Upper lobe of left lung (tissue), 4 donors: Measurements from ENCODE around the gene KLK15.

Experiments
- POLR2A ChIP-seq, 4 donors: fragments of 450-650 bp; IDR thresholded peaks; one replicate each; pipeline ENCODE4 v1.5.1; 2016 to 2017; ENCODE audit warnings: antibody characterized with exemption in 4 of 4, mild to moderate bottlenecking in 2 of 4
- POLR2AphosphoS5 ChIP-seq, 2 donors: sonication (generic); formaldehyde crosslinking; IDR thresholded peaks; one replicate each; pipeline ENCODE4 v1.5.1; 2017; ENCODE audit warnings: antibody characterized with exemption in 2 of 2
- TF ChIP-seq, protein P1 (sequence below), 6 experiments: fragments of 450-650 bp in 4 of 6; fragments of 200-600 bp in 2 of 6; sonication (generic) in 2 of 6; IDR thresholded peaks; one replicate each; pipeline ENCODE4 v1.5.1; 2016 to 2019; ENCODE audit warnings: antibody characterized with exemption in 6 of 6

DNA sequence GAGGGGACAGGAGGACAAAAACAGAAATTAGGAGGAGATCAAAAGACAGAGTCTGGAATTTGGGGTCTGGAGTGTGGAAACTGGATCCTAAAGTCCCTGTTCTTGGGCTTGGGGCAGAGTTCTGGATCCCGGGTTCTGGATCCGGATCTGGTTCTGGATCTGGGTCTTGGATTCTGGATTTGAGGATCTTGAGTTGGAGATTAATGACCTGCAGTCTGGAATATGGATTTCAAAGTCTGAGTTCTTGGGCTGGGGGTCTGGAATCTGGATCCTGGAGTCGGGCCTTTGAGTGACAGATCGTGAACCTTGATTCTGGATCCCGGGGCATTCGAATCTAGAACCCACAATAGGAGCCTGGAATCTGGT is 411 bp upstream of the KLK15 start:
- TF ChIP-seq, protein P1, sequence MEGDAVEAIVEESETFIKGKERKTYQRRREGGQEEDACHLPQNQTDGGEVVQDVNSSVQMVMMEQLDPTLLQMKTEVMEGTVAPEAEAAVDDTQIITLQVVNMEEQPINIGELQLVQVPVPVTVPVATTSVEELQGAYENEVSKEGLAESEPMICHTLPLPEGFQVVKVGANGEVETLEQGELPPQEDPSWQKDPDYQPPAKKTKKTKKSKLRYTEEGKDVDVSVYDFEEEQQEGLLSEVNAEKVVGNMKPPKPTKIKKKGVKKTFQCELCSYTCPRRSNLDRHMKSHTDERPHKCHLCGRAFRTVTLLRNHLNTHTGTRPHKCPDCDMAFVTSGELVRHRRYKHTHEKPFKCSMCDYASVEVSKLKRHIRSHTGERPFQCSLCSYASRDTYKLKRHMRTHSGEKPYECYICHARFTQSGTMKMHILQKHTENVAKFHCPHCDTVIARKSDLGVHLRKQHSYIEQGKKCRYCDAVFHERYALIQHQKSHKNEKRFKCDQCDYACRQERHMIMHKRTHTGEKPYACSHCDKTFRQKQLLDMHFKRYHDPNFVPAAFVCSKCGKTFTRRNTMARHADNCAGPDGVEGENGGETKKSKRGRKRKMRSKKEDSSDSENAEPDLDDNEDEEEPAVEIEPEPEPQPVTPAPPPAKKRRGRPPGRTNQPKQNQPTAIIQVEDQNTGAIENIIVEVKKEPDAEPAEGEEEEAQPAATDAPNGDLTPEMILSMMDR (IDR thresholded peaks at IDR 0.05) = no peak
- TF ChIP-seq POLR2A (IDR thresholded peaks at IDR 0.05) (no peak), POLR2AphosphoS5 (IDR thresholded peaks at IDR 0.05) (no peak)
